CD14-positive monocyte (primary cell): ENCODE results near the gene DRAP1. TPM values are rescaled to one million over a fixed set of nuclear protein-coding genes. Genes with fewer than 3 reads are reported as not detected.

Source experiments
- DNase-seq, 3 donors: peaks; one replicate each; pipeline ENCODE4 v3.0.0-alpha.2; 2011 to 2022
- H2AFZ ChIP-seq: 2 replicates; pipeline ENCODE4 v1.6.0; 2012; ENCODE audit warnings: mild to moderate bottlenecking, low read depth, low read length, inconsistent platforms; ENCODE audit not compliant: insufficient read depth, poor library complexity, severe bottlenecking
- H3K27ac ChIP-seq, 2 donors: 1 replicate in 1 of 2; 2 replicates in 1 of 2; pipeline ENCODE4 v1.5.1; 2012 to 2013; ENCODE audit warnings: low read length in 2 of 2, control low read depth in 1 of 2, inconsistent platforms in 1 of 2, low read depth in 1 of 2, mild to moderate bottlenecking in 1 of 2
- H3K27me3 ChIP-seq, 2 donors: one replicate each; pipeline versions ENCODE4 v1.6.0 to v1.6.1; 2011 to 2013; ENCODE audit warnings: low read length in 2 of 2; ENCODE audit not compliant: control insufficient read depth in 2 of 2, insufficient read depth in 2 of 2
- H3K36me3 ChIP-seq, 2 donors: replicated peaks in 1 of 2; 1 replicate in 1 of 2; 2 replicates in 1 of 2; pipeline versions ENCODE4 v1.5.1 to v1.6.1; 2012 to 2013; ENCODE audit warnings: low read length in 2 of 2, control low read depth in 1 of 2, inconsistent platforms in 1 of 2, mild to moderate bottlenecking in 1 of 2; ENCODE audit not compliant: insufficient read depth in 2 of 2, control insufficient read depth in 1 of 2
- H3K4me1 ChIP-seq, 2 donors: 1 replicate in 1 of 2; 2 replicates in 1 of 2; pipeline versions ENCODE4 v1.5.1 to v1.6.1; 2012 to 2013; ENCODE audit warnings: low read length in 2 of 2, control low read depth in 1 of 2, inconsistent platforms in 1 of 2, mild to moderate bottlenecking in 1 of 2, moderate library complexity in 1 of 2; ENCODE audit not compliant: insufficient read depth in 2 of 2, control insufficient read depth in 1 of 2
- H3K4me2 ChIP-seq: replicated peaks from 2 replicates; pipeline ENCODE3; 2012; ENCODE audit warnings: low read length, moderate library complexity, mild to moderate bottlenecking; ENCODE audit not compliant: poor library complexity, severe bottlenecking; ENCODE audit errors: extremely low read depth
- H3K4me3 ChIP-seq, 3 experiments: fragments of 200-600 bp in 1 of 3; sonication (generic) in 1 of 3; replicated peaks in 1 of 3; 1 replicate in 2 of 3; 2 replicates in 1 of 3; pipeline ENCODE4 v1.5.1; 2011 to 2013; ENCODE audit warnings: low read length in 3 of 3, mild to moderate bottlenecking in 3 of 3, control low read depth in 2 of 3, low read depth in 2 of 3, inconsistent platforms in 1 of 3, moderate library complexity in 1 of 3
- H3K79me2 ChIP-seq: 2 replicates; pipeline ENCODE4 v1.6.0; 2012; ENCODE audit warnings: mild to moderate bottlenecking, control low read depth, inconsistent platforms, low read length, moderate library complexity; ENCODE audit not compliant: insufficient read depth
- H3K9ac ChIP-seq: 2 replicates; pipeline ENCODE4 v1.6.0; 2017; ENCODE audit warnings: low read length, mild to moderate bottlenecking; ENCODE audit not compliant: insufficient read depth, poor library complexity, severe bottlenecking
- H3K9me3 ChIP-seq, 2 donors: replicated peaks in 1 of 2; 1 replicate in 1 of 2; 2 replicates in 1 of 2; pipeline versions ENCODE4 v1.5.1 to v1.6.1; 2012 to 2013; ENCODE audit warnings: low read length in 2 of 2, control low read depth in 1 of 2; ENCODE audit not compliant: control insufficient read depth in 1 of 2, insufficient read depth in 1 of 2
- H4K20me1 ChIP-seq: 2 replicates; pipeline ENCODE4 v1.6.0; 2012; ENCODE audit warnings: mild to moderate bottlenecking, low read length, control low read depth, moderate library complexity; ENCODE audit not compliant: insufficient read depth
- H3K27ac Mint-ChIP-seq, 7 donors: one replicate each; pipeline ENCODE4 v1.8.0; 2020; ENCODE audit warnings: mild to moderate bottlenecking in 7 of 7, mixed read lengths in 7 of 7, moderate library complexity in 6 of 7, inconsistent platforms in 2 of 7
- H3K27me3 Mint-ChIP-seq, 3 donors: one replicate each; pipeline ENCODE4 v1.8.0; 2021 to 2022; ENCODE audit warnings: low read depth in 3 of 3, mild to moderate bottlenecking in 3 of 3, mixed read lengths in 3 of 3, moderate library complexity in 3 of 3, inconsistent platforms in 1 of 3
- H3K36me3 Mint-ChIP-seq, 2 donors: one replicate each; pipeline ENCODE4 v1.8.0; 2020; ENCODE audit warnings: mixed read lengths in 2 of 2, inconsistent platforms in 1 of 2, mild to moderate bottlenecking in 1 of 2
- H3K4me1 Mint-ChIP-seq: one replicate; pipeline ENCODE4 v1.8.0; 2020; ENCODE audit warnings: mild to moderate bottlenecking, mixed read lengths
- H3K4me3 Mint-ChIP-seq, 2 donors: one replicate each; pipeline ENCODE4 v1.8.0; 2020; ENCODE audit warnings: mild to moderate bottlenecking in 2 of 2, mixed read lengths in 2 of 2, moderate library complexity in 1 of 2
- H3K9me3 Mint-ChIP-seq, 7 donors: one replicate each; pipeline ENCODE4 v1.8.0; 2020 to 2022; ENCODE audit warnings: mixed read lengths in 7 of 7, mild to moderate bottlenecking in 6 of 7, moderate library complexity in 6 of 7, inconsistent platforms in 2 of 7
- CTCF ChIP-seq: fragments of 200-600 bp; IDR thresholded peaks from one replicate; pipeline ENCODE4 v1.8.0; 2022; ENCODE audit warnings: antibody characterized with exemption, mild to moderate bottlenecking
- WGBS: methylation state at CpG from one replicate; pipeline ENCODE4 v1.1.5; 2013; ENCODE audit warnings: missing lambda C conversion rate; ENCODE audit not compliant: insufficient coverage; 5-methylcytosine and 5-hydroxymethylcytosine counted together
- intact Hi-C, 2 donors: fragments of 100-400 bp; cut with micrococcal nuclease; formaldehyde crosslinking; loops; one replicate each; pipeline versions ENCODE4 v1.15.0 to v1.15.1; 2023
- polyA plus RNA-seq, 3 donors: library from polyadenylated mRNA; depleted of rRNA in 1 of 3; unstranded in 2 of 3; stranded (reverse) in 1 of 3; fragments of 300-500 nt in 2 of 3; fragments of >200 nt in 1 of 3; fragmentation: Illumina TruSeq in 2 of 3; gene quantifications; 1 replicate in 2 of 3; 2 replicates in 1 of 3; pipeline ENCODE4 v1.2.3, GENCODE V29; 2012 to 2021

The DRAP1 gene
- polyA plus RNA-seq, 3 donors, result 68.3 to 97.2 (median 72.1) TPM

GRCh38 chr11:65885231-65885630, 34.0 kb upstream of the DRAP1 start:
- Histone ChIP-seq H3K4me1 (peaks cover 31 to 50% of the 10 kb centered on the region in 2 donors), H3K9ac (no peak overlapping the region), H3K4me2 (no peak overlapping the region), H3K9me3 (no peaks in the 10 kb centered on the region), H4K20me1 (peaks cover 15% of the 10 kb centered on the region), H3K27ac (no peak overlapping the region), H3K27me3 (no peaks in the 10 kb centered on the region), H2AFZ (no peak overlapping the region), H3K79me2 (peaks cover 22% of the 10 kb centered on the region), H3K36me3 (peaks cover 36 to 46% of the 10 kb centered on the region in 2 donors), H3K4me3 (no peak overlapping the region)
- intact Hi-C loops, result loop anchor here (5.0 kb wide), 2 partner anchors 37 to 42 kb away; no protein-coding TSS in a partner anchor
- DNase-seq, result no peak
- WGBS, result 97% methylated on average over 7 of the region's 7 CpGs
- no peak for TF ChIP-seq CTCF
- Mint-ChIP-seq H3K4me3 (no peak overlapping the region), H3K9me3 (peaks cover 0 to 2% (median 0%) of the 10 kb centered on the region in 7 donors), H3K27ac (peak overlapping the region in 4 of 7 donors; percentile 56 to 85 (median 60)), H3K4me1 (peaks cover 42% of the 10 kb centered on the region), H3K27me3 (peaks cover 0 to 5% (median 0%) of the 10 kb centered on the region in 3 donors), H3K36me3 (peaks cover 44 to 56% of the 10 kb centered on the region in 2 donors)

GRCh38 chr11:65885808-65886536, 33.3 kb upstream of the DRAP1 start:
- no peak for TF ChIP-seq CTCF
- Histone ChIP-seq H3K4me1 (peaks cover 35 to 58% of the 10 kb centered on the region in 2 donors), H2AFZ (no peak overlapping the region), H3K9me3 (no peaks in the 10 kb centered on the region), H3K4me3 (no peak overlapping the region), H3K4me2 (no peak overlapping the region), H3K27ac (no peak overlapping the region), H3K79me2 (peaks cover 27% of the 10 kb centered on the region), H3K9ac (no peak overlapping the region), H3K27me3 (no peaks in the 10 kb centered on the region), H4K20me1 (peaks cover 15% of the 10 kb centered on the region), H3K36me3 (peaks cover 36 to 46% of the 10 kb centered on the region in 2 donors)
- Mint-ChIP-seq H3K4me1 (peaks cover 43% of the 10 kb centered on the region), H3K27me3 (peaks cover 0 to 7% (median 0%) of the 10 kb centered on the region in 3 donors), H3K4me3 (no peak overlapping the region), H3K9me3 (peaks cover 0 to 2% (median 0%) of the 10 kb centered on the region in 7 donors), H3K36me3 (peaks cover 44 to 56% of the 10 kb centered on the region in 2 donors), H3K27ac (peak overlapping the region in 1 of 7 donors; percentile 47)
- 100% methylated on average over 3 of the region's 12 CpGs for WGBS
- no peak for DNase-seq
- intact Hi-C loops, result loop anchor here (5.0 kb wide), 2 partner anchors 36 to 41 kb away; no protein-coding TSS in a partner anchor
